GM12864 (cell line): ENCODE measurements around the gene PPP1R10.
A peak's percentile ranks its signal among the peaks of the same experiment; 100 is the strongest.
"Not testable (repeated sequence)": the region's sequence is repeated elsewhere in the genome, so short reads cannot be mapped to it uniquely, and the experiment has no call there.

Experiments used
- DNase-seq: peaks from one replicate; pipeline ENCODE4 v3.0.0-alpha.2; 2011; ENCODE audit warnings: low read depth
- H3K4me3 ChIP-seq: 2 replicates; pipeline ENCODE4 v1.5.1; 2011; ENCODE audit warnings: mild to moderate bottlenecking, low read depth, low read length, control low read depth
- CTCF ChIP-seq: IDR thresholded peaks from 2 replicates; pipeline ENCODE4 v1.5.1; 2011; ENCODE audit warnings: low read depth, mild to moderate bottlenecking, moderate library complexity, low read length, control low read depth, inconsistent platforms; ENCODE audit errors: missing control alignments

Gene PPP1R10

GRCh38 chr6:30597315-30598144 is 19.5 kb downstream of the PPP1R10 start:
- peak; percentile 87 for TF ChIP-seq CTCF
- H3K4me3 ChIP-seq, DNase-seq: not testable (repeated sequence)

- DNase-seq, result no peak
- H3K4me3 ChIP-seq, result no peak overlapping the region
- TF ChIP-seq CTCF, result no peak
These were observed 24.8 kb downstream of the PPP1R10 start for GRCh38 chr6:30592287-30592686.

DNA sequence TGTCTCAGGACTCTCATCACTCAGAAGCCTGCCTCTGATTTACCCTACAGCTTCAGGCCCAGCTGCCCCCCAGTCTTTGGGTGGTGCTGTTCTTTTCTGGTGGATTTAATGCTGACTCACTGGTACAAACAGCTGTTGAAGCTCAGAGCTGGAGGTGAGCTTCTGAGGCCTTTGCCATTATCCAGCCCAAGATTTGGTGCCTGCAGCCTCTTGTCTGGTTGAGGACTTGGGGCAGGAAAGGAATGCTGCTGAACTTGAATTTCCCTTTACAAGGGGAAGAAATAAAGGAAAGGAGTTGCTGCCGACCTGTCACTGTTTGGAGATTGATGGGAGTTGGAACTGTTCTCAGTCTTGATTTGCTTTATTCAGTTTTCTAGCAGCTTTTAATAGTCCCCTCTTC is 26.0 kb downstream of the PPP1R10 start:
- DNase-seq, result no peak
- H3K4me3 ChIP-seq, result no peak overlapping the region
- no peak for TF ChIP-seq CTCF

DNA sequence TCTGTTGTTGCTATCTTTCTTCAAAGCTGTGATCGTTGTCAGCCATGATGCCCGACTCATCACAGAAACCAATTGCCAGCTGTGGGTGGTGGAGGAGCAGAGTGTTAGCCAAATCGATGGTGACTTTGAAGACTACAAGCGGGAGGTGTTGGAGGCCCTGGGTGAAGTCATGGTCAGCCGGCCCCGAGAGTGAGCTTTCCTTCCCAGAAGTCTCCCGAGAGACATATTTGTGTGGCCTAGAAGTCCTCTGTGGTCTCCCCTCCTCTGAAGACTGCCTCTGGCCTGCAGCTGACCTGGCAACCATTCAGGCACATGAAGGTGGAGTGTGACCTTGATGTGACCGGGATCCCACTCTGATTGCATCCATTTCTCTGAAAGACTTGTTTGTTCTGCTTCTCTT is 26.5 kb downstream of the PPP1R10 start:
- TF ChIP-seq CTCF, result no peak
- no peak overlapping the region for H3K4me3 ChIP-seq
- DNase-seq, result no peak

GRCh38 chr6:30589754-30590358 is 27.2 kb downstream of the PPP1R10 start:
- H3K4me3 ChIP-seq, result no peak overlapping the region
- no peak for DNase-seq
- no peak for TF ChIP-seq CTCF

DNA sequence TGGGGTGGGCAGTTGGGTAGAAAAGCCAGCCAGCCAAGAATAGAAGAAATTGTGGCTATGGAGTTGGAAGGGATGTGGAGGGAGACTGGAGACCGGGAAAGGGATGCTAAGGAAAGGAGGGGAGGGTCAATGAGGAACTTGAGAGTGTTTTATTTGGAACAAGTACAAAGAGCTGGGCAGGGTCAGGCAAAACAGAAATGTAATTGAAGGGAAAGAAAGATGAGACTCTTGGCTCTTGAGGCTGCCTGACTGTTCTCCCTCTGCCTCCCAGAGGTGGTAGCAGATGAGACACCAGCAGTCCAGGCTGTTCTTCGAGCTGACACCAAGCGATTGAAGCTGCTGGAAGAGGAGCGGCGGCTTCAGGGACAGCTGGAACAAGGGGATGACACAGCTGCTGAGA is 33.1 kb downstream of the PPP1R10 start:
- no peak for DNase-seq
- H3K4me3 ChIP-seq, result no peak overlapping the region
- no peak for TF ChIP-seq CTCF

GRCh38 chr6:30578051-30578450 is 39.0 kb downstream of the PPP1R10 start:
- DNase-seq, result no peak
- no peak for TF ChIP-seq CTCF
- H3K4me3 ChIP-seq, result no peak overlapping the region
